Loucy (cell line): ENCODE measurements around the gene NAB1.

Experiments
- H2AFZ ChIP-seq: fragments of 200-600 bp; sonication (generic); 2 replicates; pipeline ENCODE4 v1.6.0; 2016; ENCODE audit warnings: antibody characterized with exemption, mild to moderate bottlenecking, low read length, moderate library complexity
- H3F3A ChIP-seq: fragments of 200-600 bp; 2 replicates; pipeline ENCODE4 v1.6.0; 2016; ENCODE audit warnings: antibody characterized with exemption, low read depth, mild to moderate bottlenecking
- H3K27me3 ChIP-seq: fragments of 200-600 bp; sonication (generic); 2 replicates; pipeline ENCODE4 v1.6.1; 2014; ENCODE audit warnings: low read length, mild to moderate bottlenecking; ENCODE audit not compliant: insufficient read depth, poor library complexity, severe bottlenecking
- H3K36me3 ChIP-seq: fragments of 200-600 bp; sonication (generic); 2 replicates; pipeline ENCODE4 v1.6.1; 2016; ENCODE audit warnings: low read length; ENCODE audit not compliant: insufficient read depth
- H3K4me1 ChIP-seq: fragments of 200-600 bp; sonication (generic); 2 replicates; pipeline ENCODE4 v1.5.1; 2014; ENCODE audit warnings: low read length, mild to moderate bottlenecking; ENCODE audit not compliant: insufficient read depth, poor library complexity, severe bottlenecking
- H3K4me2 ChIP-seq: fragments of 200-600 bp; sonication (generic); 2 replicates; pipeline ENCODE4 v1.6.0; 2014; ENCODE audit warnings: antibody characterized with exemption, low read length, low read depth, mild to moderate bottlenecking; ENCODE audit not compliant: poor library complexity, severe bottlenecking
- H3K4me3 ChIP-seq: fragments of 200-600 bp; sonication (generic); 2 replicates; pipeline ENCODE4 v1.5.1; 2014; ENCODE audit warnings: low read length, mild to moderate bottlenecking, mixed read lengths; ENCODE audit not compliant: poor library complexity, severe bottlenecking
- H3K79me2 ChIP-seq: fragments of 200-600 bp; sonication (generic); 2 replicates; pipeline ENCODE4 v1.6.1; 2014; ENCODE audit warnings: low read length; ENCODE audit not compliant: insufficient read depth
- H3K9ac ChIP-seq: fragments of 200-600 bp; sonication (generic); 2 replicates; pipeline ENCODE4 v1.6.0; 2014; ENCODE audit warnings: mild to moderate bottlenecking, low read depth, low read length, moderate library complexity; ENCODE audit not compliant: poor library complexity, severe bottlenecking
- H3K9me2 ChIP-seq: fragments of 200-600 bp; sonication (generic); replicated peaks from 2 replicates; pipeline ENCODE4 v1.6.1; 2016; ENCODE audit warnings: low read depth, low read length, mixed read lengths
- H3K9me3 ChIP-seq: fragments of 200-600 bp; sonication (generic); 2 replicates; pipeline ENCODE4 v1.6.1; 2014; ENCODE audit warnings: mild to moderate bottlenecking, antibody characterized with exemption, low read length, low read depth; ENCODE audit not compliant: insufficient read depth
- H4K20me1 ChIP-seq: fragments of 200-600 bp; sonication (generic); 2 replicates; pipeline ENCODE4 v1.6.0; 2014; ENCODE audit warnings: antibody characterized with exemption, low read length, mild to moderate bottlenecking; ENCODE audit not compliant: insufficient read depth, poor library complexity, severe bottlenecking
- CTCF ChIP-seq: fragments of 200-600 bp; sonication (generic); conservative IDR thresholded peaks from 2 replicates; pipeline ENCODE4 v1.5.1; 2014; ENCODE audit warnings: mild to moderate bottlenecking, antibody characterized with exemption, low read length
- EZH2phosphoT487 ChIP-seq: fragments of 200-600 bp; IDR thresholded peaks from 2 replicates; pipeline ENCODE4 v1.6.1; 2018; ENCODE audit warnings: antibody characterized with exemption, mild to moderate bottlenecking, moderate library complexity, borderline replicate concordance

Gene NAB1

GRCh38 chr2:190711069-190711468 is 62.2 kb downstream of the NAB1 start:
- TF ChIP-seq EZH2phosphoT487 (no peak), CTCF (no peak)

GRCh38 chr2:190713471-190713870 is 64.6 kb downstream of the NAB1 start:
- Histone ChIP-seq H3K9me2 (no peaks in the 10 kb centered on the region), H4K20me1 (no peaks in the 10 kb centered on the region), H3K79me2 (no peaks in the 10 kb centered on the region), H3K9ac (no peak overlapping the region), H3K9me3 (no peaks in the 10 kb centered on the region), H3K4me2 (no peak overlapping the region), H3K4me3 (no peak overlapping the region), H3K4me1 (peaks cover 19% of the 10 kb centered on the region), H3K36me3 (no peaks in the 10 kb centered on the region), H3F3A (no peaks in the 10 kb centered on the region), H3K27me3 (no peaks in the 10 kb centered on the region), H2AFZ (no peak overlapping the region)
- TF ChIP-seq CTCF (no peak), EZH2phosphoT487 (no peak)

More at GRCh38 chr2:190711069-190711468, 62.2 kb downstream of the NAB1 start:
- H4K20me1 ChIP-seq = no peaks in the 10 kb centered on the region
- H3K36me3 ChIP-seq = no peaks in the 10 kb centered on the region
- no peaks in the 10 kb centered on the region for H3K27me3 ChIP-seq
- H3K79me2 ChIP-seq = no peaks in the 10 kb centered on the region
- H3K9me3 ChIP-seq = no peaks in the 10 kb centered on the region
- no peak overlapping the region for H3K4me2 ChIP-seq
- H3F3A ChIP-seq = no peaks in the 10 kb centered on the region
- no peak overlapping the region for H3K9ac ChIP-seq
- no peaks in the 10 kb centered on the region for H3K9me2 ChIP-seq
- no peak overlapping the region for H2AFZ ChIP-seq
- H3K4me1 ChIP-seq = peaks cover 5% of the 10 kb centered on the region
- H3K4me3 ChIP-seq = no peak overlapping the region

- Histone ChIP-seq H4K20me1 (no peaks in the 10 kb centered on the region), H3K27me3 (no peaks in the 10 kb centered on the region), H3K4me3 (no peak overlapping the region), H3K4me1 (peaks cover 26% of the 10 kb centered on the region), H3K9ac (no peak overlapping the region), H3K9me3 (no peaks in the 10 kb centered on the region), H2AFZ (no peak overlapping the region), H3K36me3 (no peaks in the 10 kb centered on the region), H3K9me2 (no peaks in the 10 kb centered on the region), H3F3A (no peaks in the 10 kb centered on the region), H3K4me2 (no peak overlapping the region), H3K79me2 (no peaks in the 10 kb centered on the region)
- TF ChIP-seq EZH2phosphoT487 = no peak
- no peak for TF ChIP-seq CTCF
Observed at GRCh38 chr2:190714958-190715357, 66.1 kb downstream of the NAB1 start.
